Measurements from ENCODE around the gene IFT81. TPM values are rescaled to one million over a fixed set of nuclear protein-coding genes. Genes with fewer than 3 reads are reported as not detected.
A peak's percentile ranks its signal among the peaks of the same experiment; 100 is the strongest.

Gene IFT81
- total RNA-seq, 1 donor from 2014 or later: 33.8 TPM

DNA sequence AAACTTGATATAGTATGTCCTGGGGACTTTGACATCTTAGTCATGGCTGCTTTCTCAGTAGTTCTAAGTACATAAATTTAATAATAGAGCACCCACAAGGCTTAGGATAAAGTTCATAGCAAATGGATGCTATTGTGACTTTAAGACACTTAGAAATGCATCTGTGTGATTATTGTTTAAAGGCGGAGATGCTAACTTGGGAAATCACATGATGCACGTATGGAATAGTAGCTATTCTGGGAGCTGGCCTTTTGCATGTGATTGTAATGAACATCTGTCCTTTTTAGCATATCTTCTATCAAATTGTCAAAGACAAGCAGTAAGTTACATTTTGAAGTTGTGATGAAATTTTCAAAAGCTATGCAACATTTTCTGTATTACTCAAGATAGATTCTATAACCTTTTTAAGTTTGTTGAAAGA is 110.2 kb downstream of the IFT81 start:
- Mint-ChIP-seq H3K27ac (no peak overlapping the region), H3K4me3 (no peak overlapping the region), H3K9me3 (no peaks in the 10 kb centered on the region), H3K36me3 (peaks cover 3% of the 10 kb centered on the region), H3K4me1 (ENCODE audit: unreplicated experiment) (peaks cover 8% of the 10 kb centered on the region), H3K27me3 (no peaks in the 10 kb centered on the region)
- no peak for DNase-seq (ENCODE audit: extremely low spot score, unreplicated experiment)
- TF ChIP-seq, protein P1, sequence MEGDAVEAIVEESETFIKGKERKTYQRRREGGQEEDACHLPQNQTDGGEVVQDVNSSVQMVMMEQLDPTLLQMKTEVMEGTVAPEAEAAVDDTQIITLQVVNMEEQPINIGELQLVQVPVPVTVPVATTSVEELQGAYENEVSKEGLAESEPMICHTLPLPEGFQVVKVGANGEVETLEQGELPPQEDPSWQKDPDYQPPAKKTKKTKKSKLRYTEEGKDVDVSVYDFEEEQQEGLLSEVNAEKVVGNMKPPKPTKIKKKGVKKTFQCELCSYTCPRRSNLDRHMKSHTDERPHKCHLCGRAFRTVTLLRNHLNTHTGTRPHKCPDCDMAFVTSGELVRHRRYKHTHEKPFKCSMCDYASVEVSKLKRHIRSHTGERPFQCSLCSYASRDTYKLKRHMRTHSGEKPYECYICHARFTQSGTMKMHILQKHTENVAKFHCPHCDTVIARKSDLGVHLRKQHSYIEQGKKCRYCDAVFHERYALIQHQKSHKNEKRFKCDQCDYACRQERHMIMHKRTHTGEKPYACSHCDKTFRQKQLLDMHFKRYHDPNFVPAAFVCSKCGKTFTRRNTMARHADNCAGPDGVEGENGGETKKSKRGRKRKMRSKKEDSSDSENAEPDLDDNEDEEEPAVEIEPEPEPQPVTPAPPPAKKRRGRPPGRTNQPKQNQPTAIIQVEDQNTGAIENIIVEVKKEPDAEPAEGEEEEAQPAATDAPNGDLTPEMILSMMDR (conservative IDR thresholded peaks at IDR 0.05): no peak

DNA sequence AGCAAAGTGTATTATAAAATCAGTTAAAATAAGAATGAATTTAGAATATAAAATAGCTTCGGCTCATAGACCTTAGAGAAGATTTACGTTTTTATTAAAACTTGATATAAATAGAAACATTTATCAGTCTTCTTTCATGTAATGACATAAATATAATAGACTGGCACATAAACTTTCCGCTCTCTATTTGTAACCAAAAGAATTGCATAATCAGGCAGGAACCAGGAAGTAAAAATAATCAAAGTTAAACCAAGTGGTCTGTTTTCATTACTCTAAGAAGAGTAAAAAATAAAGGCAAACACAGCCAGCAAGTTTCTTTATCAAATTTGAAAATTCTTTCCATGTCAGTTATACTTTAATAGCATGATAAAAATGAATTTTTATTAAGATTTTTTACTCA is 110.6 kb downstream of the IFT81 start:
- H3K27me3 Mint-ChIP-seq: no peaks in the 10 kb centered on the region
- TF ChIP-seq, protein P1 (conservative IDR thresholded peaks at IDR 0.05): no peak
- peaks cover 3% of the 10 kb centered on the region for H3K36me3 Mint-ChIP-seq
- no peak overlapping the region for H3K27ac Mint-ChIP-seq
- no peak overlapping the region for H3K4me3 Mint-ChIP-seq
- H3K9me3 Mint-ChIP-seq: no peaks in the 10 kb centered on the region
- peaks cover 8% of the 10 kb centered on the region for H3K4me1 Mint-ChIP-seq (ENCODE audit: unreplicated experiment)
- no peak for DNase-seq (ENCODE audit: extremely low spot score, unreplicated experiment)

- peaks cover 3% of the 10 kb centered on the region for H3K36me3 Mint-ChIP-seq
- TF ChIP-seq, protein P1 (conservative IDR thresholded peaks at IDR 0.05): no peak
- DNase-seq (ENCODE audit: extremely low spot score, unreplicated experiment): no peak
- H3K9me3 Mint-ChIP-seq: no peaks in the 10 kb centered on the region
- peaks cover 8% of the 10 kb centered on the region for H3K4me1 Mint-ChIP-seq (ENCODE audit: unreplicated experiment)
- H3K27me3 Mint-ChIP-seq: no peaks in the 10 kb centered on the region
- no peak overlapping the region for H3K4me3 Mint-ChIP-seq
- H3K27ac Mint-ChIP-seq: no peak overlapping the region
These were observed 111.2 kb downstream of the IFT81 start for GRCh38 chr12:110235383-110235782.

DNA sequence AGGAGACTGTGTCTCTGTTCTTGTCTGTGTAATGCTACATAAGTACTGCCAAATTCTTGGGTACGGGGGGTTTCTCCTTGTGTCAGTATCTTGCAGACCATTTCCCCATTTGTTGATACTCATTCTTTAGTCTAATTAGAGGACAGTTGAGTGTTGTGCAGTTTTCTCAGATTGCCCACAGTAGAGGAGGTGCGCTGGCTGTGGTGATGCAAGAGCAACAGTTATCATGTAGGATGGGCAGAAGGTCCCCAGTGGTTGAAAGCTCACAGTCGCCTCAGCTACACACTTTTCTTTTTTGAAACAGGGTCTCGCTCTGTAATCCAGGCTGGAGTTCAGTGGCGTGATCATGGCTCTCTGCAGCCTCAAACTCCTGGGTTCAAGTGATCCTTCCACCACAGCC is 119.1 kb downstream of the IFT81 start:
- H3K4me1 Mint-ChIP-seq (ENCODE audit: unreplicated experiment): peaks cover 40% of the 10 kb centered on the region
- TF ChIP-seq, protein P1 (conservative IDR thresholded peaks at IDR 0.05): no peak
- no peaks in the 10 kb centered on the region for H3K27me3 Mint-ChIP-seq
- DNase-seq (ENCODE audit: extremely low spot score, unreplicated experiment): no peak
- H3K9me3 Mint-ChIP-seq: no peaks in the 10 kb centered on the region
- H3K36me3 Mint-ChIP-seq: peaks cover 10% of the 10 kb centered on the region
- H3K4me3 Mint-ChIP-seq: no peak overlapping the region
- H3K27ac Mint-ChIP-seq: no peak overlapping the region

DNA sequence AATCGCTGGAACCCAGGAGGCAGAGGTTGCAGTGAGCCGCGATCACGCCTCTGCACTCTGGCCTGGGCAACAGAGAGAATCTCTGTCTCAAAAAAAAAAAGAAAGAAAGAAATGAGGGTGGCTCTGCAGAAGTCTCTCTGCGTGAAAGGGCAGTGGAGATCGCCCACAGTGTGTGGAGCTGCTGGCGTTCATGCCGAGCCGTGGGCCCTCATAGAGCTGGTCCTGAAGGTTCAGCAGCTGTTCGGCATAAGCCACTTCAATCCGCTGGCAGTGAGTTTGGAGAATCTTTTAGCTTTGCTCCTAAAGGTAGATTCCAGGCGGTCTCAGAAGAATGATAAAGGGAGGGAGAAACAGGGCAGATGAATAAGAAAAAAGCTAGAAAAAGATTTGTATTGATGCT is 120.2 kb downstream of the IFT81 start:
- no peak for DNase-seq (ENCODE audit: extremely low spot score, unreplicated experiment)
- peaks cover 51% of the 10 kb centered on the region for H3K4me1 Mint-ChIP-seq (ENCODE audit: unreplicated experiment)
- H3K9me3 Mint-ChIP-seq: no peaks in the 10 kb centered on the region
- peak overlapping the region; percentile 78 for H3K27ac Mint-ChIP-seq
- H3K27me3 Mint-ChIP-seq: no peaks in the 10 kb centered on the region
- no peak overlapping the region for H3K4me3 Mint-ChIP-seq
- TF ChIP-seq, protein P1 (conservative IDR thresholded peaks at IDR 0.05): no peak
- H3K36me3 Mint-ChIP-seq: peaks cover 7% of the 10 kb centered on the region

GRCh38 chr12:110244829-110245228 is 120.7 kb downstream of the IFT81 start:
- H3K27me3 Mint-ChIP-seq: no peaks in the 10 kb centered on the region
- H3K9me3 Mint-ChIP-seq: no peaks in the 10 kb centered on the region
- TF ChIP-seq, protein P1 (conservative IDR thresholded peaks at IDR 0.05): no peak
- no peak overlapping the region for H3K4me3 Mint-ChIP-seq
- DNase-seq (ENCODE audit: extremely low spot score, unreplicated experiment): no peak
- peaks cover 7% of the 10 kb centered on the region for H3K36me3 Mint-ChIP-seq
- peak overlapping the region; percentile 78 for H3K27ac Mint-ChIP-seq
- H3K4me1 Mint-ChIP-seq (ENCODE audit: unreplicated experiment): peaks cover 54% of the 10 kb centered on the region

Data from type B pancreatic cell (in vitro differentiated cells).